Neural cell (in vitro differentiated cells): ENCODE data around the gene ZDHHC8. TPM values are rescaled to one million over a fixed set of nuclear protein-coding genes. Genes with fewer than 3 reads are reported as not detected.

Source experiments
- H2AFZ ChIP-seq: fragments of 200-600, 300-800 bp; sonication (generic), shearing (Covaris generic); 2 replicates; pipeline ENCODE4 v1.6.0; 2014; ENCODE audit warnings: low read depth, mild to moderate bottlenecking, antibody characterized with exemption, low read length, moderate library complexity
- H3F3A ChIP-seq: fragments of 200-600 bp; shearing (Covaris generic); 2 replicates; pipeline ENCODE4 v1.6.1; 2016; ENCODE audit warnings: mild to moderate bottlenecking, moderate library complexity, mixed read lengths, antibody characterized with exemption, low read length; ENCODE audit not compliant: insufficient read depth, poor library complexity, severe bottlenecking
- H3K27ac ChIP-seq: fragments of 200-600, 300-800 bp; sonication (generic), shearing (Covaris generic); 2 replicates; pipeline ENCODE4 v1.5.1; 2014; ENCODE audit warnings: mild to moderate bottlenecking, low read length, moderate library complexity
- H3K27me3 ChIP-seq: fragments of 300-800, 200-600 bp; sonication (generic), shearing (Covaris generic); 2 replicates; pipeline ENCODE4 v1.6.0; 2014; ENCODE audit warnings: mild to moderate bottlenecking, low read depth, low read length, moderate library complexity; ENCODE audit not compliant: insufficient read depth
- H3K36me3 ChIP-seq: fragments of 300-800, 200-600 bp; sonication (generic), shearing (Covaris generic); 2 replicates; pipeline ENCODE4 v1.5.1; 2014; ENCODE audit warnings: mild to moderate bottlenecking, antibody characterized with exemption, low read length, moderate library complexity; ENCODE audit not compliant: insufficient read depth
- H3K4me2 ChIP-seq: fragments of 300-800, 200-600 bp; sonication (generic), shearing (Covaris generic); 2 replicates; pipeline ENCODE4 v1.6.0; 2014; ENCODE audit warnings: mild to moderate bottlenecking, low read length
- H3K4me3 ChIP-seq: fragments of 300-800, 200-600 bp; sonication (generic), shearing (Covaris generic); 2 replicates; pipeline ENCODE4 v1.5.1; 2014; ENCODE audit warnings: mild to moderate bottlenecking, low read length, moderate library complexity
- H3K79me2 ChIP-seq: fragments of 200-600 bp; shearing (Covaris generic); replicated peaks from 2 replicates; pipeline ENCODE4 v1.6.0; 2014; ENCODE audit warnings: mild to moderate bottlenecking, low read length, moderate library complexity; ENCODE audit not compliant: insufficient read depth
- H3K9ac ChIP-seq: fragments of 300-800, 200-600 bp; sonication (generic), shearing (Covaris generic); 2 replicates; pipeline ENCODE4 v1.6.1; 2016; ENCODE audit warnings: mild to moderate bottlenecking, low read length, mixed read lengths
- H3K9me2 ChIP-seq: fragments of 200-600 bp; shearing (Covaris generic); 2 replicates; pipeline ENCODE4 v1.6.1; 2016; ENCODE audit warnings: mild to moderate bottlenecking, low read length, mixed read lengths; ENCODE audit not compliant: insufficient read depth
- H3K9me3 ChIP-seq: fragments of 200-600, 300-800 bp; sonication (generic), shearing (Covaris generic); 2 replicates; pipeline ENCODE4 v1.6.1; 2016; ENCODE audit warnings: mild to moderate bottlenecking, mixed run types, low read length, moderate library complexity, mixed read lengths
- H4K20me1 ChIP-seq: fragments of 200-600 bp; shearing (Covaris generic); 2 replicates; pipeline ENCODE4 v1.6.1; 2016; ENCODE audit warnings: mild to moderate bottlenecking, mixed run types; ENCODE audit not compliant: insufficient read depth
- EP300 ChIP-seq: fragments of 450-650 bp; conservative IDR thresholded peaks from 2 replicates; pipeline ENCODE4 v1.6.1; 2014; ENCODE audit warnings: antibody characterized with exemption, mild to moderate bottlenecking, moderate library complexity; ENCODE audit not compliant: poor library complexity, severe bottlenecking
- EZH2 ChIP-seq: fragments of 200-600, 300-800 bp; shearing (Covaris generic), sonication (generic); IDR thresholded peaks from 2 replicates; pipeline ENCODE4 v1.6.1; 2014; ENCODE audit warnings: antibody characterized with exemption, low read length, borderline replicate concordance, mild to moderate bottlenecking; ENCODE audit not compliant: insufficient read depth, poor library complexity, severe bottlenecking
- MXI1 ChIP-seq: fragments of 450-650 bp; conservative IDR thresholded peaks from 2 replicates; pipeline ENCODE4 v1.6.1; 2014; ENCODE audit warnings: antibody characterized with exemption, mild to moderate bottlenecking; ENCODE audit not compliant: poor library complexity, severe bottlenecking
- POLR2AphosphoS5 ChIP-seq: IDR thresholded peaks from 2 replicates; pipeline ENCODE4 v1.6.1; 2012
- RAD21 ChIP-seq: fragments of 450-650 bp; conservative IDR thresholded peaks from 2 replicates; pipeline ENCODE4 v1.6.1; 2014; ENCODE audit warnings: antibody characterized with exemption, mild to moderate bottlenecking, moderate library complexity
- SMC3 ChIP-seq: fragments of 450-650 bp; conservative IDR thresholded peaks from 2 replicates; pipeline ENCODE4 v1.6.1; 2014; ENCODE audit warnings: antibody characterized with exemption, mild to moderate bottlenecking, moderate library complexity; ENCODE audit not compliant: poor library complexity
- TAF1 ChIP-seq: IDR thresholded peaks from 2 replicates; pipeline ENCODE4 v1.6.1; 2012; ENCODE audit warnings: low read depth
- polyA plus RNA-seq: library from polyadenylated mRNA; depleted of rRNA; stranded (reverse); fragments of >200 nt; gene quantifications from 2 replicates; pipeline ENCODE4 v1.2.3, GENCODE V29; 2014
- TF ChIP-seq, protein P1 (sequence below): IDR thresholded peaks from 2 replicates; pipeline ENCODE4 v1.6.1; 2012; ENCODE audit warnings: borderline replicate concordance
- TF ChIP-seq, protein P2 (sequence below): fragments of 450-650 bp; IDR thresholded peaks from 2 replicates; pipeline ENCODE4 v1.5.1; 2014; ENCODE audit warnings: antibody characterized with exemption, mild to moderate bottlenecking, moderate library complexity; ENCODE audit not compliant: poor library complexity, severe bottlenecking

Gene ZDHHC8
- polyA plus RNA-seq, 1 donor from 2014 or later, result 4.5 TPM

- Histone ChIP-seq H3K79me2 (no peaks in the 10 kb centered on the region), H3K9me2 (no peaks in the 10 kb centered on the region), H3K9me3 (no peaks in the 10 kb centered on the region), H3K36me3 (no peaks in the 10 kb centered on the region), H3K4me2 (no peak overlapping the region), H3K27me3 (no peaks in the 10 kb centered on the region), H2AFZ (no peak overlapping the region), H3K27ac (no peak overlapping the region), H3K4me3 (no peak overlapping the region), H3F3A (no peaks in the 10 kb centered on the region), H4K20me1 (no peaks in the 10 kb centered on the region), H3K9ac (no peak overlapping the region)
- no peak for TF ChIP-seq POLR2AphosphoS5
- no peak for TF ChIP-seq EZH2
These were observed 8.5 kb downstream of the ZDHHC8 start for GRCh38 chr22:20140107-20140445.

GRCh38 chr22:20140521-20140964 is 8.9 kb downstream of the ZDHHC8 start:
- Histone ChIP-seq H2AFZ (no peak overlapping the region), H3K9me3 (no peaks in the 10 kb centered on the region), H3K4me3 (no peak overlapping the region), H3K27ac (no peak overlapping the region), H3K79me2 (no peaks in the 10 kb centered on the region), H3K9ac (no peak overlapping the region), H3K4me2 (no peak overlapping the region), H3F3A (no peaks in the 10 kb centered on the region), H3K27me3 (no peaks in the 10 kb centered on the region), H3K36me3 (no peaks in the 10 kb centered on the region), H3K9me2 (no peaks in the 10 kb centered on the region), H4K20me1 (no peaks in the 10 kb centered on the region)
- no peak for TF ChIP-seq EP300
- TF ChIP-seq, protein P1, sequence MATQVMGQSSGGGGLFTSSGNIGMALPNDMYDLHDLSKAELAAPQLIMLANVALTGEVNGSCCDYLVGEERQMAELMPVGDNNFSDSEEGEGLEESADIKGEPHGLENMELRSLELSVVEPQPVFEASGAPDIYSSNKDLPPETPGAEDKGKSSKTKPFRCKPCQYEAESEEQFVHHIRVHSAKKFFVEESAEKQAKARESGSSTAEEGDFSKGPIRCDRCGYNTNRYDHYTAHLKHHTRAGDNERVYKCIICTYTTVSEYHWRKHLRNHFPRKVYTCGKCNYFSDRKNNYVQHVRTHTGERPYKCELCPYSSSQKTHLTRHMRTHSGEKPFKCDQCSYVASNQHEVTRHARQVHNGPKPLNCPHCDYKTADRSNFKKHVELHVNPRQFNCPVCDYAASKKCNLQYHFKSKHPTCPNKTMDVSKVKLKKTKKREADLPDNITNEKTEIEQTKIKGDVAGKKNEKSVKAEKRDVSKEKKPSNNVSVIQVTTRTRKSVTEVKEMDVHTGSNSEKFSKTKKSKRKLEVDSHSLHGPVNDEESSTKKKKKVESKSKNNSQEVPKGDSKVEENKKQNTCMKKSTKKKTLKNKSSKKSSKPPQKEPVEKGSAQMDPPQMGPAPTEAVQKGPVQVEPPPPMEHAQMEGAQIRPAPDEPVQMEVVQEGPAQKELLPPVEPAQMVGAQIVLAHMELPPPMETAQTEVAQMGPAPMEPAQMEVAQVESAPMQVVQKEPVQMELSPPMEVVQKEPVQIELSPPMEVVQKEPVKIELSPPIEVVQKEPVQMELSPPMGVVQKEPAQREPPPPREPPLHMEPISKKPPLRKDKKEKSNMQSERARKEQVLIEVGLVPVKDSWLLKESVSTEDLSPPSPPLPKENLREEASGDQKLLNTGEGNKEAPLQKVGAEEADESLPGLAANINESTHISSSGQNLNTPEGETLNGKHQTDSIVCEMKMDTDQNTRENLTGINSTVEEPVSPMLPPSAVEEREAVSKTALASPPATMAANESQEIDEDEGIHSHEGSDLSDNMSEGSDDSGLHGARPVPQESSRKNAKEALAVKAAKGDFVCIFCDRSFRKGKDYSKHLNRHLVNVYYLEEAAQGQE, result no peak
- TF ChIP-seq SMC3, result no peak
- TF ChIP-seq, protein P2, sequence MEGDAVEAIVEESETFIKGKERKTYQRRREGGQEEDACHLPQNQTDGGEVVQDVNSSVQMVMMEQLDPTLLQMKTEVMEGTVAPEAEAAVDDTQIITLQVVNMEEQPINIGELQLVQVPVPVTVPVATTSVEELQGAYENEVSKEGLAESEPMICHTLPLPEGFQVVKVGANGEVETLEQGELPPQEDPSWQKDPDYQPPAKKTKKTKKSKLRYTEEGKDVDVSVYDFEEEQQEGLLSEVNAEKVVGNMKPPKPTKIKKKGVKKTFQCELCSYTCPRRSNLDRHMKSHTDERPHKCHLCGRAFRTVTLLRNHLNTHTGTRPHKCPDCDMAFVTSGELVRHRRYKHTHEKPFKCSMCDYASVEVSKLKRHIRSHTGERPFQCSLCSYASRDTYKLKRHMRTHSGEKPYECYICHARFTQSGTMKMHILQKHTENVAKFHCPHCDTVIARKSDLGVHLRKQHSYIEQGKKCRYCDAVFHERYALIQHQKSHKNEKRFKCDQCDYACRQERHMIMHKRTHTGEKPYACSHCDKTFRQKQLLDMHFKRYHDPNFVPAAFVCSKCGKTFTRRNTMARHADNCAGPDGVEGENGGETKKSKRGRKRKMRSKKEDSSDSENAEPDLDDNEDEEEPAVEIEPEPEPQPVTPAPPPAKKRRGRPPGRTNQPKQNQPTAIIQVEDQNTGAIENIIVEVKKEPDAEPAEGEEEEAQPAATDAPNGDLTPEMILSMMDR, result no peak
- TF ChIP-seq RAD21, result no peak
- TF ChIP-seq POLR2AphosphoS5, result no peak
- no peak for TF ChIP-seq MXI1
- TF ChIP-seq TAF1, result no peak
- TF ChIP-seq EZH2, result no peak
